Lower leg skin (tissue), 3 donors: Measurements from ENCODE around the gene KCTD5.

ENCODE experiments used
- CTCF ChIP-seq, 3 donors: fragments of 450-650 bp; IDR thresholded peaks; one replicate each; pipeline ENCODE4 v1.5.1; 2016; ENCODE audit warnings: antibody characterized with exemption in 3 of 3, mild to moderate bottlenecking in 3 of 3, moderate library complexity in 2 of 3
- POLR2A ChIP-seq, 2 donors: fragments of 450-650 bp; IDR thresholded peaks; one replicate each; pipeline ENCODE4 v1.6.1; 2016 to 2017; ENCODE audit warnings: antibody characterized with exemption in 2 of 2, mild to moderate bottlenecking in 1 of 2, moderate library complexity in 1 of 2

- TF ChIP-seq POLR2A (IDR thresholded peaks at IDR 0.05) (no peak), CTCF (IDR thresholded peaks at IDR 0.05) (no peak)
Measured at GRCh38 chr16:2697401-2697948, 15.2 kb downstream of the KCTD5 start.
